Neural cell (in vitro differentiated cells): ENCODE data around the gene SGIP1. TPM values are rescaled to one million over a fixed set of nuclear protein-coding genes. Genes with fewer than 3 reads are reported as not detected.

Experiments
- H2AFZ ChIP-seq: fragments of 200-600, 300-800 bp; sonication (generic), shearing (Covaris generic); 2 replicates; pipeline ENCODE4 v1.6.0; 2014; ENCODE audit warnings: low read depth, mild to moderate bottlenecking, antibody characterized with exemption, low read length, moderate library complexity
- H3F3A ChIP-seq: fragments of 200-600 bp; shearing (Covaris generic); 2 replicates; pipeline ENCODE4 v1.6.1; 2016; ENCODE audit warnings: mild to moderate bottlenecking, moderate library complexity, mixed read lengths, antibody characterized with exemption, low read length; ENCODE audit not compliant: insufficient read depth, poor library complexity, severe bottlenecking
- H3K27ac ChIP-seq: fragments of 200-600, 300-800 bp; sonication (generic), shearing (Covaris generic); 2 replicates; pipeline ENCODE4 v1.5.1; 2014; ENCODE audit warnings: mild to moderate bottlenecking, low read length, moderate library complexity
- H3K27me3 ChIP-seq: fragments of 300-800, 200-600 bp; sonication (generic), shearing (Covaris generic); 2 replicates; pipeline ENCODE4 v1.6.0; 2014; ENCODE audit warnings: mild to moderate bottlenecking, low read depth, low read length, moderate library complexity; ENCODE audit not compliant: insufficient read depth
- H3K36me3 ChIP-seq: fragments of 300-800, 200-600 bp; sonication (generic), shearing (Covaris generic); 2 replicates; pipeline ENCODE4 v1.5.1; 2014; ENCODE audit warnings: mild to moderate bottlenecking, antibody characterized with exemption, low read length, moderate library complexity; ENCODE audit not compliant: insufficient read depth
- H3K4me2 ChIP-seq: fragments of 300-800, 200-600 bp; sonication (generic), shearing (Covaris generic); 2 replicates; pipeline ENCODE4 v1.6.0; 2014; ENCODE audit warnings: mild to moderate bottlenecking, low read length
- H3K4me3 ChIP-seq: fragments of 300-800, 200-600 bp; sonication (generic), shearing (Covaris generic); 2 replicates; pipeline ENCODE4 v1.5.1; 2014; ENCODE audit warnings: mild to moderate bottlenecking, low read length, moderate library complexity
- H3K79me2 ChIP-seq: fragments of 200-600 bp; shearing (Covaris generic); replicated peaks from 2 replicates; pipeline ENCODE4 v1.6.0; 2014; ENCODE audit warnings: mild to moderate bottlenecking, low read length, moderate library complexity; ENCODE audit not compliant: insufficient read depth
- H3K9ac ChIP-seq: fragments of 300-800, 200-600 bp; sonication (generic), shearing (Covaris generic); 2 replicates; pipeline ENCODE4 v1.6.1; 2016; ENCODE audit warnings: mild to moderate bottlenecking, low read length, mixed read lengths
- H3K9me2 ChIP-seq: fragments of 200-600 bp; shearing (Covaris generic); 2 replicates; pipeline ENCODE4 v1.6.1; 2016; ENCODE audit warnings: mild to moderate bottlenecking, low read length, mixed read lengths; ENCODE audit not compliant: insufficient read depth
- H3K9me3 ChIP-seq: fragments of 200-600, 300-800 bp; sonication (generic), shearing (Covaris generic); 2 replicates; pipeline ENCODE4 v1.6.1; 2016; ENCODE audit warnings: mild to moderate bottlenecking, mixed run types, low read length, moderate library complexity, mixed read lengths
- H4K20me1 ChIP-seq: fragments of 200-600 bp; shearing (Covaris generic); 2 replicates; pipeline ENCODE4 v1.6.1; 2016; ENCODE audit warnings: mild to moderate bottlenecking, mixed run types; ENCODE audit not compliant: insufficient read depth
- EP300 ChIP-seq: fragments of 450-650 bp; conservative IDR thresholded peaks from 2 replicates; pipeline ENCODE4 v1.6.1; 2014; ENCODE audit warnings: antibody characterized with exemption, mild to moderate bottlenecking, moderate library complexity; ENCODE audit not compliant: poor library complexity, severe bottlenecking
- EZH2 ChIP-seq: fragments of 200-600, 300-800 bp; shearing (Covaris generic), sonication (generic); IDR thresholded peaks from 2 replicates; pipeline ENCODE4 v1.6.1; 2014; ENCODE audit warnings: antibody characterized with exemption, low read length, borderline replicate concordance, mild to moderate bottlenecking; ENCODE audit not compliant: insufficient read depth, poor library complexity, severe bottlenecking
- MXI1 ChIP-seq: fragments of 450-650 bp; conservative IDR thresholded peaks from 2 replicates; pipeline ENCODE4 v1.6.1; 2014; ENCODE audit warnings: antibody characterized with exemption, mild to moderate bottlenecking; ENCODE audit not compliant: poor library complexity, severe bottlenecking
- POLR2AphosphoS5 ChIP-seq: IDR thresholded peaks from 2 replicates; pipeline ENCODE4 v1.6.1; 2012
- RAD21 ChIP-seq: fragments of 450-650 bp; conservative IDR thresholded peaks from 2 replicates; pipeline ENCODE4 v1.6.1; 2014; ENCODE audit warnings: antibody characterized with exemption, mild to moderate bottlenecking, moderate library complexity
- SMC3 ChIP-seq: fragments of 450-650 bp; conservative IDR thresholded peaks from 2 replicates; pipeline ENCODE4 v1.6.1; 2014; ENCODE audit warnings: antibody characterized with exemption, mild to moderate bottlenecking, moderate library complexity; ENCODE audit not compliant: poor library complexity
- TAF1 ChIP-seq: IDR thresholded peaks from 2 replicates; pipeline ENCODE4 v1.6.1; 2012; ENCODE audit warnings: low read depth
- polyA plus RNA-seq: library from polyadenylated mRNA; depleted of rRNA; stranded (reverse); fragments of >200 nt; gene quantifications from 2 replicates; pipeline ENCODE4 v1.2.3, GENCODE V29; 2014
- TF ChIP-seq, protein P1 (sequence below): IDR thresholded peaks from 2 replicates; pipeline ENCODE4 v1.6.1; 2012; ENCODE audit warnings: borderline replicate concordance
- TF ChIP-seq, protein P2 (sequence below): fragments of 450-650 bp; IDR thresholded peaks from 2 replicates; pipeline ENCODE4 v1.5.1; 2014; ENCODE audit warnings: antibody characterized with exemption, mild to moderate bottlenecking, moderate library complexity; ENCODE audit not compliant: poor library complexity, severe bottlenecking

SGIP1 gene
- polyA plus RNA-seq, 1 donor from 2014 or later: 50.5 TPM

DNA sequence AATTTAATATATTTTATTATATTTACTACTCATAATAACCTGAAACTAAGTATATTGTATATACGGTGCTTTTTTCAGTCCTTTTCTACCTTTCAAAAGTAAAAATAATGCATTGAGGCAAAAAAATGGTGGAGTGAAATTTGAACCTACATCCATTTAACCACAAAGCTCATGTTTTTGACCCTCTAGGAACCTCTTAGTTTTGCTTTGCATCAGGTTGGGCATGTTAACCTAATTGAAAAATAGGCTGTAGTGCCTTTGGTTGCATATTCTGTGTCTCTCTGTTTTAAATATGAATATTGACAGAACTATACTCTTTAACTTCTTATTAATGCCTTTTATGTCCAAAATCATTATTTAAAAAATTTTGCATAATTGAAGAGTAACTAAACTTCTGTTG lies 3.8 kb downstream of the SGIP1 start:
- TF ChIP-seq RAD21 (no peak), EP300 (no peak), EZH2 (no peak), SMC3 (no peak), POLR2AphosphoS5 (no peak), TAF1 (no peak)
- TF ChIP-seq, protein P1, sequence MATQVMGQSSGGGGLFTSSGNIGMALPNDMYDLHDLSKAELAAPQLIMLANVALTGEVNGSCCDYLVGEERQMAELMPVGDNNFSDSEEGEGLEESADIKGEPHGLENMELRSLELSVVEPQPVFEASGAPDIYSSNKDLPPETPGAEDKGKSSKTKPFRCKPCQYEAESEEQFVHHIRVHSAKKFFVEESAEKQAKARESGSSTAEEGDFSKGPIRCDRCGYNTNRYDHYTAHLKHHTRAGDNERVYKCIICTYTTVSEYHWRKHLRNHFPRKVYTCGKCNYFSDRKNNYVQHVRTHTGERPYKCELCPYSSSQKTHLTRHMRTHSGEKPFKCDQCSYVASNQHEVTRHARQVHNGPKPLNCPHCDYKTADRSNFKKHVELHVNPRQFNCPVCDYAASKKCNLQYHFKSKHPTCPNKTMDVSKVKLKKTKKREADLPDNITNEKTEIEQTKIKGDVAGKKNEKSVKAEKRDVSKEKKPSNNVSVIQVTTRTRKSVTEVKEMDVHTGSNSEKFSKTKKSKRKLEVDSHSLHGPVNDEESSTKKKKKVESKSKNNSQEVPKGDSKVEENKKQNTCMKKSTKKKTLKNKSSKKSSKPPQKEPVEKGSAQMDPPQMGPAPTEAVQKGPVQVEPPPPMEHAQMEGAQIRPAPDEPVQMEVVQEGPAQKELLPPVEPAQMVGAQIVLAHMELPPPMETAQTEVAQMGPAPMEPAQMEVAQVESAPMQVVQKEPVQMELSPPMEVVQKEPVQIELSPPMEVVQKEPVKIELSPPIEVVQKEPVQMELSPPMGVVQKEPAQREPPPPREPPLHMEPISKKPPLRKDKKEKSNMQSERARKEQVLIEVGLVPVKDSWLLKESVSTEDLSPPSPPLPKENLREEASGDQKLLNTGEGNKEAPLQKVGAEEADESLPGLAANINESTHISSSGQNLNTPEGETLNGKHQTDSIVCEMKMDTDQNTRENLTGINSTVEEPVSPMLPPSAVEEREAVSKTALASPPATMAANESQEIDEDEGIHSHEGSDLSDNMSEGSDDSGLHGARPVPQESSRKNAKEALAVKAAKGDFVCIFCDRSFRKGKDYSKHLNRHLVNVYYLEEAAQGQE: no peak
- TF ChIP-seq, protein P2, sequence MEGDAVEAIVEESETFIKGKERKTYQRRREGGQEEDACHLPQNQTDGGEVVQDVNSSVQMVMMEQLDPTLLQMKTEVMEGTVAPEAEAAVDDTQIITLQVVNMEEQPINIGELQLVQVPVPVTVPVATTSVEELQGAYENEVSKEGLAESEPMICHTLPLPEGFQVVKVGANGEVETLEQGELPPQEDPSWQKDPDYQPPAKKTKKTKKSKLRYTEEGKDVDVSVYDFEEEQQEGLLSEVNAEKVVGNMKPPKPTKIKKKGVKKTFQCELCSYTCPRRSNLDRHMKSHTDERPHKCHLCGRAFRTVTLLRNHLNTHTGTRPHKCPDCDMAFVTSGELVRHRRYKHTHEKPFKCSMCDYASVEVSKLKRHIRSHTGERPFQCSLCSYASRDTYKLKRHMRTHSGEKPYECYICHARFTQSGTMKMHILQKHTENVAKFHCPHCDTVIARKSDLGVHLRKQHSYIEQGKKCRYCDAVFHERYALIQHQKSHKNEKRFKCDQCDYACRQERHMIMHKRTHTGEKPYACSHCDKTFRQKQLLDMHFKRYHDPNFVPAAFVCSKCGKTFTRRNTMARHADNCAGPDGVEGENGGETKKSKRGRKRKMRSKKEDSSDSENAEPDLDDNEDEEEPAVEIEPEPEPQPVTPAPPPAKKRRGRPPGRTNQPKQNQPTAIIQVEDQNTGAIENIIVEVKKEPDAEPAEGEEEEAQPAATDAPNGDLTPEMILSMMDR: no peak
- peak overlapping the region; percentile 1 for H3K4me2 ChIP-seq
- peaks cover 47% of the 10 kb centered on the region for H3K79me2 ChIP-seq
- H2AFZ ChIP-seq: no peak overlapping the region
- H3K4me3 ChIP-seq: peak overlapping the region; percentile 70
- no peak overlapping the region for H3K9ac ChIP-seq
- H4K20me1 ChIP-seq: no peaks in the 10 kb centered on the region
- H3K9me2 ChIP-seq: no peaks in the 10 kb centered on the region
- H3K9me3 ChIP-seq: no peaks in the 10 kb centered on the region
- no peaks in the 10 kb centered on the region for H3K36me3 ChIP-seq
- peaks cover 3% of the 10 kb centered on the region for H3F3A ChIP-seq
- no peak overlapping the region for H3K27ac ChIP-seq
- no peaks in the 10 kb centered on the region for H3K27me3 ChIP-seq

DNA sequence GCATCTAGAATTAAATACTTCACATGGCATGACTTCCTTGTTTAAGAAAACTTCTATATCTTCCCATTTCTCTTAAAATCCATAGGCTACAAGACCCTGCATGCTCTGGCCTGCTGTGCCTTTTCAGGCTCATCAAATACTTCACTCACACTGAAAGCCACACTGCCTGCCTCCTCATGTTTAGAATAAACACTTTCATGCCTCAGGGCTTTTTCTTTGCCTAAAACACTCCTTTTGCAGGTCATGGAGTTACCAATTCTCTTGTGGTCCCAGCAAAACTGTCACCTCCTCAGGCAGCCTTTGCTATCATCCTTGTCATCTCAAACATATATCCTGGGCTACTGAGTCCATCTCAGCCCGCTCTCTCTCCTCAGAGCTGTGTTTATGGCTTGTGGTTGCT lies 5.5 kb downstream of the SGIP1 start:
- no peaks in the 10 kb centered on the region for H3F3A ChIP-seq
- peaks cover 47% of the 10 kb centered on the region for H3K79me2 ChIP-seq
- no peak overlapping the region for H3K9ac ChIP-seq
- TF ChIP-seq EP300 (no peak), TAF1 (no peak), RAD21 (no peak), MXI1 (no peak), SMC3 (no peak), EZH2 (no peak), POLR2AphosphoS5 (no peak)
- TF ChIP-seq, protein P1: no peak
- TF ChIP-seq, protein P2: no peak
- H3K27me3 ChIP-seq: no peaks in the 10 kb centered on the region
- no peak overlapping the region for H3K4me3 ChIP-seq
- H2AFZ ChIP-seq: no peak overlapping the region
- no peaks in the 10 kb centered on the region for H3K9me2 ChIP-seq
- no peak overlapping the region for H3K4me2 ChIP-seq
- no peaks in the 10 kb centered on the region for H4K20me1 ChIP-seq
- no peaks in the 10 kb centered on the region for H3K36me3 ChIP-seq
- H3K27ac ChIP-seq: no peak overlapping the region
- H3K9me3 ChIP-seq: no peaks in the 10 kb centered on the region
